Posterior cingulate gyrus (tissue), 11 donors: Measurements from ENCODE around the gene UPK3A.
"Not testable (repeated sequence)": the region's sequence is repeated elsewhere in the genome, so short reads cannot be mapped to it uniquely, and the experiment has no call there.

Experiments
- DNase-seq, 10 donors: peaks; one replicate each; pipeline versions ENCODE4 v3.0.0 to v3.0.0-alpha.2; 2020 to 2021; ENCODE audit warnings: mixed read lengths in 3 of 10
- intact Hi-C: fragments of 100-400 bp; cut with DNase I; formaldehyde crosslinking; loops from one replicate; pipeline ENCODE4 v1.15.1; 2023

UPK3A gene

GRCh38 chr22:45321827-45322226, 37.1 kb downstream of the UPK3A start:
- intact Hi-C loops = no loop called here
- DNase-seq = peak in 1 of 10 donors; percentile 66

DNA sequence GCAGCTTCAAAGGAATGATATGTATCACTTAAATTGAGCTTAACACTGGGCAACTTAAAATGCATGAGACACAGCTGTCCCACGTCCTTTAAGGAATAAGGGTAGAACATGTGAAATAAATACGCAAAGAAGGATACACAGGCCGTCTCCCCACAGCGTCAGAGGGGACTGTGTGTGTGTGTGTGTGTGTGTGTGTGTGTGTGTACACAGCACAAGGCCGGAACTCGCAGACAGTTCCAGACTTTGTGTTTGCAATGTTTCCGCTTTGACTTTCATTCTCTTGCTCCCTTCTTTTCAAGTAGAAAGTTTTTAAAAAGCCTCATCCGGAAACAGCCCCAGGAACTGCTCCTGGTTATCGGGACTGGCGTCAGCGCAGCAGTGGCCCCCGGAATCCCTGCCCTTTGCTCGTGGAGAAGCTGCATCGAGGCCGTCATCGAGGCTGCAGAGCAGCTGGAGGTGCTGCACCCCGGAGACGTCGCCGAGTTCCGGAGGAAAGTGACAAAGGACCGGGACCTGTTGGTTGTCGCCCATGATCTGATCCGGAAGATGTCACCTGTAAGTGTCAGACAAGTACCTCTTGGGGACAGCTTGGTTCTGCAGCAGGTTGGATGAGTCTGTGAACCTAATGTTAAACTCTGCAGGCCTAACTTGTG, 38.2 kb downstream of the UPK3A start:
- peak in 2 of 10 donors; percentile 49 to 55 for DNase-seq
- intact Hi-C loops = no loop called here

GRCh38 chr22:45323695-45324094, 38.9 kb downstream of the UPK3A start:
- peak in 1 of 10 donors; percentile 45 for DNase-seq
- intact Hi-C loops = no loop called here

DNA sequence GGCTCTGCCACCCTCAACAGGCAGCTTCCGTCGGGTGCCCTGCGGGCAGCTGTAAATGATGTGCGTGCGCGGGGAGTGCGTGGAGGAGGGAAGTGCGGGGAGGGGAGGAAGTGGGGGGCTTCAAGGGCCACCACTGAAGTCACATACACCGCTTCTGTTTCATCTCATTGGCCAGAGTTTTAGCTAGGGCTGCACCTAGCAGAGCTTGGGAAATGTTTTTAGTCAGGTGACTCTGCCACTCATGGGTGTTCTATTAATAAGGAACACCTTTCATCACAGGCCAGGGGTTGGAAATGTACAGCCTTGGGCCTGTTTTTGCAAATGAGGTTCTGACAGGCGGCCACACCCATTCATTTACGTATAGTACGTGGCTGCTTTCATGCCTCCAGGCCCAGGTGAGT, 39.6 kb downstream of the UPK3A start:
- intact Hi-C loops = no loop called here
- peak in 1 of 10 donors; percentile 59 for DNase-seq

GRCh38 chr22:45328261-45328660, 43.5 kb downstream of the UPK3A start:
- DNase-seq, intact Hi-C loops: not testable (repeated sequence)

DNA sequence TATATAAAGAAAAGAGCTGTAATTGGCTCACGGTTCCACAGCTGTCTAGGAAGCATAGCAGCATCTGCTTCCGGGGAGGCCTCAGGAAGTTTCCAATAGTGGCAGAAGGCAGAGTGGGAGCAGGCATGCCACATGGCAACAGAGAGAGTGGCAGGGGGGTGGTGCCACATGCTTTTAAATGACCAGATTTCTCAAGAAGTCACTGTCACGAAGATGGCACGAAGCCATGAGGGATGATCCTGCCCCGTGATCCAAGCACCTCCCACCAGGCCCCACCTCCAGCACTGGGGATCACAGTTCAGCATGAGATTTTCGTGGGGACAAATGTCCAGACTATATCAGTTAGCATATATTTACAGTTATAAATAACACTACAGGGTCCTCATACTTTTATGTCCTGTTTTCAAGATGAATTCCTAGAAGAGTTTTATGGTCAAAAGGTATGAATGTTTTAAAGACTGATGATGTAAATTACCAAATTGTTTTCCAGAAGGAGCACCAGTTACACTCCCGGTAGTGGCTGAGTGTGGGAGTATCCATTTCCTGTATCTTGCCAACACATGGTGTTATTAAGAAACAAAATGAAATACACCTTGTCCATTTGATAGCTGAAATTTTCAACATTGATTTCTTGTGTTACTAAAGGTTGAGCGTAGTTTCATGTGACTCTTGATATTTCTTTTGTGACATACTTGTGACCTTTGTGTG, 44.2 kb downstream of the UPK3A start:
- DNase-seq = no peak
- intact Hi-C loops = no loop called here

DNA sequence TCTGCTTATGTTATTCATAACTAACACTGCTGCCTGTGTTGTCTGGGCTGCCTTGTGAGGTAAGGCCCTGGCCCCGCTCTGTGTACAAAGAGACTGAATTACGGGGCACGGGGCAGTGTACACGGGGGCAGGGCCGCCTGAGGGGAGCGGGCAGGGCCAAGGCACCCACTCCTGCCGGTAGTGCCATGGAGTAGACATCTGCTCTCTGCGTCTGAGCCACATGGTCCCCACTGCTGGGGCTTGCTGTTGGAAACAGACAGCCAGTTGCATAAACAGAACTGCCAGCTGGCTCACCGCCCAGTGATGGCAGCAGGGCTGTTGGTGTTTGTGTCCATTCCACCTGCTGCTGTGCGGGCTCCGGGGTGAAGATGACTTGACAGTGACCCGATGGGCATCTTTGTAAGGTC, 44.8 kb downstream of the UPK3A start:
- DNase-seq = peak; percentile 45 to 94 (median 71)
- intact Hi-C loops = no loop called here

- intact Hi-C loops = no loop called here
- DNase-seq = no peak
Measured at GRCh38 chr22:45330548-45330947, 45.8 kb downstream of the UPK3A start.

- no peak for DNase-seq
- intact Hi-C loops = no loop called here
Measured at GRCh38 chr22:45331486-45331885, 46.7 kb downstream of the UPK3A start.

DNA sequence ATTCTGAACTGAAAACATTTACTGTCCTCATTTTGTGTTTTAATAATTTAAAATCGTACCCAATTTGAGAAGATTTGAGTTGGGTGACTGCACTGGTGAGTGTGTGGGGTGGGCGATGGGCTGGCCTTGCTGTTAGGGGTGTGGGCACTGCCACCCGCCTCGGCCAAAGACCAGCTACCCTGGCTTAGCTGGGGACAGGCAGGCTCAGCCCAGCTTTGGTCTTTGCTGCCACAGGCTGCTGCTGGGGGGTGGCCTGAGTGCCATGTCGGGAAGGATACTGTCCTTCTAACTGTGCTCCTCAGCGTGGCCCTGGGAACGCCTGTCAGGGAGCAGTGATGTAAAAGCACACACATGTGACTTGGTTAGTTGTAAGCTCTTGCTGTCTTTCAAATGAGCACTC, 47.3 kb downstream of the UPK3A start:
- intact Hi-C loops = no loop called here

DNA sequence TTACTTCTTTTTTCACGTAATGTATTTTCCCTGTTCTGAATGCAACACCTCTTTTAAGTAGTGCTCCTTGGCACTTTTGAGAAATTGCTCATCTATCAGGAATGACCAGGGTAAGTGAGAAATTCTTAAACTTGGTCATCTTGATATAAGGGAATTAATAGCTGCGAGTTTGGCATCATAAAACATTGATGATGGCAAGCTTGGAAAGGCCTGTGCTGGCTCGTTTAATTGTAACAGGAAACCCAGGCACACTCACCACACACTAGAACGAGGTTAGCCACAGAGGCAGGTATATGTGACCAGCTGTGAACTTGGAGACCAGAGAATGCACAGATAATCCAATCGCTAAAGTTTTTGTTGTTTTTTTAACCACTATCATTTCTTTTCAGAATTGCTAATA, 49.3 kb downstream of the UPK3A start:
- intact Hi-C loops = no loop called here
- no peak for DNase-seq

More for the DNA sequence above, 47.3 kb downstream of the UPK3A start:
- peak in 1 of 10 donors; percentile 71 for DNase-seq

GRCh38 chr22:45334528-45334927, 49.8 kb downstream of the UPK3A start:
- intact Hi-C loops = no loop called here
- DNase-seq = peak in 9 of 10 donors; percentile 30 to 95 (median 75)

- intact Hi-C loops = no loop called here
Measured at GRCh38 chr22:45335021-45335818, 50.5 kb downstream of the UPK3A start.

DNA sequence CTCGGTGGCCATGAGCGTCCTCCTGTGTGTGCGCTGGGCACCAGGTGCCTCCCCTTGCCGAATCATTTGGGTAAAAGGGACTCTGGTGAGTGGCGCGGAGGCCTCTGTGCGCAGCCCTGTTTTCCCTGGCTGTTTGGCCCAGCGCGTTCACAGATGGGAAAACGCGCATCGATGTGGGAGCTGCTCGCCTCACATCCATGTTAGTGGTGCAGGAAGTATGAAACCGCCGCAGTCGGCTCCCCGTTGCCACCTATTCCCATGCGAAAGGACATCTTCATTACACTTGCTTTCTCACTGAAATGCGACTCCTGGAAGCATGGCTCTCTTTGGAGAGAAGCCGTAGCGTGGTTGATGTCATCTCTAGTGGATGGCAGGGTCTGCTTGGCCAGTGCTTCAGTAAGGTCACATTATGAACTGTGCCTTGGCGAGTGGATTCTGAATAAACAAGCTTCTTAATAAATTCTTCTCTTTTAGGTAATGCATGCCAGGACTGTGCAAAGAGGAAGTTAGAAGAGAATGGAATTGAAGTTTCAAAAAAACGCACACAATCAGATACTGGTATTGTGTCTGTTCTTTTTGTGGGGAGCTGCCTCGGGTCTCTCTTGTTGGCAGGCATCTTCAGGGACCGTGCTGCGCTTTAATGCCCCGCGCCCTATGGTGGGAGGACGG, 51.2 kb downstream of the UPK3A start:
- intact Hi-C loops = no loop called here
- peak in 1 of 10 donors; percentile 53 for DNase-seq

More at GRCh38 chr22:45335021-45335818, 50.5 kb downstream of the UPK3A start:
- peak in 8 of 10 donors; percentile 38 to 92 (median 52) for DNase-seq

- DNase-seq = peak in 7 of 10 donors; percentile 23 to 87 (median 50)
- intact Hi-C loops = no loop called here
Measured at GRCh38 chr22:45336971-45337431, 52.3 kb downstream of the UPK3A start.

DNA sequence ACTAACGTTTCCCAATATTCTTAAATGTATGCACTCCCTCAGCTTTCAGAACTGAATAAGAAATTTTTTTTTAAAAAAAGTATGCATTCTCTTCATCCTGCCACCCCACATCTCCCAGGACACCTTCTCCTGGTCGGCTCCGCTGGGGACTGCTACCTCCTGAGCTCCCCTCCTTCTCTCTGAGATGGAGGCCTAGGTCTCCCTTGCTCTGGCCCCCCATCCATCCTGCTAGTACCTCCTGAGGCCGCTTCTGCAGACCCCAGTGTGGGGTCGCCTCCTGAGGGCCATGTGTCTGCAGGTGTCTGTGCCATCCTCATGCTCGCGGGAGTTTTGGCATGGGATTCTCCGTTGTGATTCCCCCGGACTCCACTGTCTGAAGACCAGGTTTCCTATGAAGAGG, 52.8 kb downstream of the UPK3A start:
- DNase-seq = peak in 1 of 10 donors; percentile 60
- intact Hi-C loops = no loop called here

- DNase-seq = peak in 1 of 10 donors; percentile 57
- intact Hi-C loops = no loop called here
Measured at GRCh38 chr22:45338795-45339194, 54.0 kb downstream of the UPK3A start.

- DNase-seq = no peak
- intact Hi-C loops = no loop called here
Measured at GRCh38 chr22:45340323-45340722, 55.6 kb downstream of the UPK3A start.

DNA sequence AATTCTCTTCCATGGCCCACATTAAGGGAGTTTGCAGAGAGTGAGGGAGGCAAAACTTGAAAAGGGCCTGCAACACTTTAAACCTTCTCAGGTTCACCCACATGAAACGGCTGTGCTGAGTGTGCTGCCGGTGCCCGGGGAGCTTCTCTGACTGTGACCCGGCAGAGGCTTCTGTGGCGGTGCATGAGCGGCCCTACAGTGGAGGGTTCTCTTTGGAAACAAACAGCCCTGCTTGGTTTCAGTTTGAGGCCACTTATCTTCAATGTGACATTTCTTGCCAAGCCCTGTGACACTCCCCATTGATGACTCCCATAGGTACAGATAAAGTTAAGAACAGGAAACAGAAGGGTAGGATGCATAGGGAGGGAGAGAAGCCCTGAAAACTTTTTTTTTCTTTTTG, 56.7 kb downstream of the UPK3A start:
- no peak for DNase-seq
- intact Hi-C loops = no loop called here

- DNase-seq = no peak
- intact Hi-C loops = no loop called here
Measured at GRCh38 chr22:45343143-45343542, 58.4 kb downstream of the UPK3A start.
